Smooth muscle cell (in vitro differentiated cells): ENCODE measurements around the gene CTSL. TPM values are rescaled to one million over a fixed set of nuclear protein-coding genes. Genes with fewer than 3 reads are reported as not detected.

Source experiments
- DNase-seq: peaks from one replicate; lab custom pipeline; 2025; ENCODE audit not compliant: unreplicated experiment; lab: John Stamatoyannopoulos, UW
- H2AFZ ChIP-seq: fragments of 200-600 bp; sonication (generic); 2 replicates; pipeline ENCODE4 v1.6.0; 2016; ENCODE audit warnings: antibody characterized with exemption, low read depth, mild to moderate bottlenecking
- H3F3A ChIP-seq: fragments of 200-600 bp; sonication (generic); 2 replicates; pipeline ENCODE4 v1.6.0; 2017; ENCODE audit warnings: antibody characterized with exemption, low read depth
- H3K27ac ChIP-seq: fragments of 200-600 bp; sonication (generic); 2 replicates; pipeline ENCODE4 v1.5.1; 2016; ENCODE audit warnings: low read depth, mild to moderate bottlenecking
- H3K27me3 ChIP-seq: fragments of 200-600 bp; sonication (generic); 2 replicates; pipeline ENCODE4 v1.6.1; 2016; ENCODE audit warnings: low read depth, mild to moderate bottlenecking
- H3K36me3 ChIP-seq: fragments of 200-600 bp; sonication (generic); 2 replicates; pipeline ENCODE4 v1.5.1; 2016; ENCODE audit warnings: low read depth
- H3K4me1 ChIP-seq: fragments of 200-600 bp; sonication (generic); 2 replicates; pipeline ENCODE4 v1.5.1; 2016; ENCODE audit warnings: low read depth
- H3K4me2 ChIP-seq: fragments of 200-600 bp; sonication (generic); 2 replicates; pipeline ENCODE4 v1.6.0; 2016; ENCODE audit warnings: mild to moderate bottlenecking
- H3K4me3 ChIP-seq: fragments of 200-600 bp; sonication (generic); 2 replicates; pipeline ENCODE4 v1.5.1; 2016; ENCODE audit warnings: mild to moderate bottlenecking
- H3K79me2 ChIP-seq: fragments of 200-600 bp; sonication (generic); 2 replicates; pipeline ENCODE4 v1.6.0; 2016; ENCODE audit warnings: low read depth, mild to moderate bottlenecking
- H3K9ac ChIP-seq: fragments of 200-600 bp; sonication (generic); 2 replicates; pipeline ENCODE4 v1.6.0; 2016; ENCODE audit warnings: low read depth
- H3K9me3 ChIP-seq: fragments of 200-600 bp; sonication (generic); replicated peaks from 2 replicates; pipeline ENCODE4 v1.5.1; 2016; ENCODE audit warnings: low read depth
- H4K20me1 ChIP-seq: fragments of 200-600 bp; sonication (generic); 2 replicates; pipeline ENCODE4 v1.6.0; 2016; ENCODE audit warnings: low read depth
- CTCF ChIP-seq: fragments of 200-600 bp; sonication (generic); IDR thresholded peaks from 2 replicates; pipeline ENCODE4 v1.5.1; 2017; ENCODE audit warnings: borderline replicate concordance, mild to moderate bottlenecking, antibody characterized with exemption; ENCODE audit not compliant: insufficient read depth, poor library complexity, severe bottlenecking
- WGBS: methylation state at CpG from one replicate; pipeline ENCODE4 v1.1.7; 2016; ENCODE audit warnings: low lambda C conversion rate; 5-methylcytosine and 5-hydroxymethylcytosine counted together
- polyA plus RNA-seq: library from polyadenylated mRNA; unstranded; fragments of >200 nt; fragmentation: Nextera tagmentation; extraction: Ambion mirVana; gene quantifications from 2 replicates; pipeline ENCODE4 v1.2.1, GENCODE V29; 2016
- total RNA-seq: library from RNA; depleted of rRNA; stranded (reverse); fragments of >200 nt; gene quantifications from 2 replicates; pipeline ENCODE4 v1.2.3, GENCODE V29; 2014

Gene CTSL
- total and polyA plus RNA-seq, 2 experiments from 2014 or later, result 144 to 174 TPM

- 68% methylated on average over 9 of the region's 9 CpGs for WGBS
- Histone ChIP-seq H3K4me2 (no peak overlapping the region), H3K79me2 (no peaks in the 10 kb centered on the region), H3K4me1 (no peaks in the 10 kb centered on the region), H3K27ac (no peak overlapping the region), H3F3A (no peaks in the 10 kb centered on the region), H3K27me3 (no peaks in the 10 kb centered on the region), H3K9me3 (no peaks in the 10 kb centered on the region), H3K9ac (no peak overlapping the region), H4K20me1 (no peaks in the 10 kb centered on the region), H3K4me3 (no peak overlapping the region), H2AFZ (no peak overlapping the region), H3K36me3 (no peaks in the 10 kb centered on the region)
- no peak for DNase-seq
- peak; percentile 88 for TF ChIP-seq CTCF
Measured at GRCh38 chr9:87678650-87679355, 47.1 kb upstream of the CTSL start.

GRCh38 chr9:87681271-87682061 is 44.5 kb upstream of the CTSL start:
- Histone ChIP-seq H3K4me3 (no peak overlapping the region), H2AFZ (no peak overlapping the region), H3K4me2 (no peak overlapping the region), H3K79me2 (no peaks in the 10 kb centered on the region), H3K9me3 (no peaks in the 10 kb centered on the region), H3K4me1 (no peaks in the 10 kb centered on the region), H3K27me3 (no peaks in the 10 kb centered on the region), H3K9ac (no peak overlapping the region), H3K36me3 (no peaks in the 10 kb centered on the region), H3K27ac (no peak overlapping the region), H4K20me1 (no peaks in the 10 kb centered on the region), H3F3A (no peaks in the 10 kb centered on the region)
- no peak for DNase-seq
- TF ChIP-seq CTCF, result no peak
- WGBS, result 96% methylated on average over 11 of the region's 11 CpGs

DNA sequence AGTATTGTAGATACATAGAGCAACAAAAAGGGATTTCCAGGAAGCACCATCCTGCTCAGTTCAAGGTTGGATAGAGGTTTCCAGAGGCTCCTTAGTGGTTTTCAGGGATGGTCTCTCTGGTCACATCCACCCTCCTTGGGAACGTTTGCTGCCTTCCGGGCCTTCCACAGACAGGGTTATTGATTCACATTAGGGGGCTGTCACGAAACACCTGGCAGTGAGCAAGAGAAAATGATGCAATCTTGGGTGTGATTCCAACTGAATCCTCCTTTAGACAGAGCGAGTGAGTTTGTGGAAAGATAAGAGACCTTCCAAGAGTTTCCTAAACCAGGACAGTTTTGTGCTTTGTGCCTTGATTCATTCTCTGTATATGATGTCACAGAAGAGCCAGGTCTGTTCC is 43.8 kb upstream of the CTSL start:
- H2AFZ ChIP-seq, result no peak overlapping the region
- H3K27ac ChIP-seq, result no peak overlapping the region
- H3K4me3 ChIP-seq, result no peak overlapping the region
- no peaks in the 10 kb centered on the region for H3K36me3 ChIP-seq
- no peaks in the 10 kb centered on the region for H3K79me2 ChIP-seq
- H3K9ac ChIP-seq, result no peak overlapping the region
- H4K20me1 ChIP-seq, result no peaks in the 10 kb centered on the region
- no peaks in the 10 kb centered on the region for H3K4me1 ChIP-seq
- WGBS, result 91% methylated on average over 4 of the region's 4 CpGs
- H3K9me3 ChIP-seq, result no peaks in the 10 kb centered on the region
- no peaks in the 10 kb centered on the region for H3F3A ChIP-seq
- no peak for DNase-seq
- H3K27me3 ChIP-seq, result no peaks in the 10 kb centered on the region
- TF ChIP-seq CTCF, result no peak
- H3K4me2 ChIP-seq, result no peak overlapping the region
